HG03135 (cell line): ENCODE measurements around the gene CAB39L.
"Not testable (repeated sequence)": the region's sequence is repeated elsewhere in the genome, so short reads cannot be mapped to it uniquely, and the experiment has no call there.

Experiments
- ATAC-seq: cut with Tn5 transposase; IDR thresholded peaks from one replicate; pipeline ENCODE4 v1.9.1; 2021; ENCODE audit warnings: mild to moderate bottlenecking, moderate library complexity; ENCODE audit not compliant: unreplicated experiment

The CAB39L gene

GRCh38 chr13:49348751-49349150 is 95.1 kb downstream of the CAB39L start:
- ATAC-seq, result no peak

DNA sequence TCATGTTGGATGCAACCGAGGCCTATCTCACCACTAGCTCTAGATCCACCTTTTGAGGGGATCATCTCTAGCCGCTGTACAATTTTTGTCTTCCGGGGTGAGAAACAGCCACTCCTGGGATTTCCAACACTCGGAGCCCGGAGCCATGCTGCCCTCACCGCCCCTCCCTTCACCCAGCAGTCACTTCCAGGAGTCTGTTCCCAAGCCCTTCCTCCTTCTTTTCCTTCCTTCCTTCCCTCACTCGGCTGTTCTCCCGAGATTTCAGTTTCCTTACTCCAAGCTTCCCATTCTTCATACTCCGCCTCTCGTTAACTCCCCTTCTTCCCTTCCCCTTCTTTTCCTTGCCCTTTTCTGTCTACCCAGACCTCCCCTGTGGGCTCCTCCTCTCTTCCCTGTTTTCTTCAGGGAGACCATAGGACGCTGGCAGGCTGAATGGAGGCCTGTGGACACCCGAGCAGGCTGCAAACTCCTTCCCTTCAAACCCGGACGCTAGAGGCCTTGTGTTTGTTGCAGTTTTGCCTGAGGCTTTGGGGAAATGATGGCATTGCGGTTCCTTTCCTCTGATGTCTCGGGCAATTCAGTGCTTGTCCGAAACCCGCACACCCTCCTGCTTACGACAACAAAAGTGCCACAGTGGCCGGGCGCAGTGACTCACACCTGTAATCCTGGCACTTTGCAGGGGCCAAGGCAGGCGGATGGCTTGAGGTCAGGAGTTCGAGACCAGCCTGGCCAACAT is 96.0 kb downstream of the CAB39L start:
- ATAC-seq, result no peak

DNA sequence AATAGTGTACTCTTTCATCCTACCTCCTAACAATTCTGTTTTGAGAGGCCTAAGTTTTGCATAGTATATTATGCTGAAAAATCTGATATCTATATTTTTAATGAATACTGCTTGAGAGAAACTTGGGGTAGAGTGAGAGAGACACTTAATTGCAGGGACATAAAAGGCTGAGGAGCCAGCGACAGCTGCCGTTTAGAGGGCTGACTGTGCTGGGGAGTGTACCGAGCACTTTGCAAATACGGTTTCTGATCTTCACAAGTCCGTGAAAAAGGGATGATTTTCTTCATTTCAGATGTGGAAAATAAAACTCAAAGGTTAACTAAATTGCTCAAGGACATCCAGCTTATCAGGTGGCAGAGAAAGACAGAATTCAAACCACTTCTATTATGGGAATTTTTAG is 97.4 kb downstream of the CAB39L start:
- ATAC-seq, result no peak

- ATAC-seq, result no peak
Measured at GRCh38 chr13:49343731-49344130, 100.1 kb downstream of the CAB39L start.

GRCh38 chr13:49343255-49343654 is 100.6 kb downstream of the CAB39L start:
- no peak for ATAC-seq

DNA sequence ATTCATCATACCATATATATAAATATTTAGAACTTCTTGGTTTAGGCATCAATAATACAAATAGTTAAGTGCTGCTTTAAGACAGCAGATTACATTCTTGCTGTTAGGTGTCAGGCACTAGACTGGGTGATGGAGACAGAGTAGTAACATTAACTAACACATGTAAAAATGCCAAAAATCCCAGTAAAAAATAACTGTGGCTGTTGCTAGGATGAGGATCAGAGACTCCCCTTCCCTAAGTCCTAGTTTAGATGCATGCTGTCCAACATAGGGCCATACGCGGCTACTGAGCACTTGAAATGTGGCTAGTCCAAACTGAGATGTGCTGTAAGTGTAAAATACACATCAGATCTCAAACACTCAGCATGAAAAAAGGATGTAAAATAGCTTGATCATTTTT is 101.4 kb downstream of the CAB39L start:
- ATAC-seq, result no peak

GRCh38 chr13:49341941-49342340 is 101.9 kb downstream of the CAB39L start:
- ATAC-seq, result no peak

GRCh38 chr13:49341517-49341916 is 102.3 kb downstream of the CAB39L start:
- no peak for ATAC-seq

- no peak for ATAC-seq
Measured at GRCh38 chr13:49340161-49340560, 103.7 kb downstream of the CAB39L start.

DNA sequence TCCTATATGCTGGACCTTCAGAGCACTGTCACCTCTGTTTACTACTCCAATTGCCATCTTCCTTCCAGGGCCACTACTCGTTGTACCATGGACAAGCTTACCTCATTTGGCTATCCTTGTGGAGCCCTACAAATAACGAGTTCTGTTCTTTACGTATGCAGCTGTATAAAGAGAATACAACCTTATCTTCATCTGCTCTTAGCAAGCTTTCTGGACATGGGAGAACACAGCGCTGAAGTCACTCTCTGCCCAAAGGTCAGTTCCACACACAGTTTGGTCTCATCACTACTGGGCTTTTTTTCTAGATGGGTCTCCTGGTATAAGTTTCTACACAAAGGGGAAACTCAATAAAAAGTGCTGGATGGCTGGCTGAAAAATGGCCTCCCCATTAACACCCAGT is 107.2 kb downstream of the CAB39L start:
- ATAC-seq, result no peak

- ATAC-seq, result no peak
Measured at GRCh38 chr13:49330546-49330864, 113.4 kb downstream of the CAB39L start.

- no peak for ATAC-seq
Measured at GRCh38 chr13:49329831-49330545, 113.9 kb downstream of the CAB39L start.

GRCh38 chr13:49327145-49327544 is 116.7 kb downstream of the CAB39L start:
- ATAC-seq, result not testable (repeated sequence)

- no peak for ATAC-seq
Measured at GRCh38 chr13:49326222-49326917, 117.5 kb downstream of the CAB39L start.

DNA sequence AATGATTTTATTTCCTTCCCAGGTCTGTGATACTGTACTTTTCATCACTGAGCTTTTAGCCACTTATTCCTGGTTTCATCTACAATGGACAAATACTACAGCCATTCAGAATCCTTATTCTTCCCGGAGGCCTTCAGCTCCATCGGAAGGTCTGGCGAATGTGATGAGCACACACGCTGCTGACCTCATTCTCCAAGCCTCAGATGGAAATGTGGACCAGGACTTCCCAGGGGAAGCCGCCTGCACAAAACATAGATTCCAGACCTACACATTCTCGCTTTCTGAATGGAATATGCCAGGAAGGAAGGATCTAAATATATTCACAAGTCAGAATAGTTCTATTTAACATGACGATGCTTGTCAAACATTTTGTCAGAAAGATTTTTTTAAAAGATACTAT is 120.5 kb downstream of the CAB39L start:
- ATAC-seq, result no peak

- no peak for ATAC-seq
Measured at GRCh38 chr13:49322702-49323101, 121.2 kb downstream of the CAB39L start.

GRCh38 chr13:49320975-49321374 is 122.9 kb downstream of the CAB39L start:
- no peak for ATAC-seq

GRCh38 chr13:49319951-49320350 is 123.9 kb downstream of the CAB39L start:
- no peak for ATAC-seq

DNA sequence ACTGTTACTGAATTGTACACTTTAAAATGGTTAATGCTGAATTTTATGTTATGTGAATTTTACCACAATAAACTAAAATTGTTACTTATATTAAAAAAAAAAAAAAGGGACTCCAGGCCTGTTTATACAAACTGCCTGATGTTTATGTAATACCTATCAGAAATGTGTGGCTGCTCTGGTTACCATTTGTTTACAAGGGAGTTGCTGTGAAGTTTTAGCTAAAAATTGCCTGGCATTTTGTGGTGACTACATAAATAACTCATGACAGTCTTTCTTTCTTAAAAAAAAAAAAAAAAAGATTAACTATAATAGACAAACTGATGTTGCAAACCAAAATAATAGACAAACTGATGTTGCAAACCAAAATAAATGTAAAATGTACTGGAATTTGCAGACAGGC is 124.3 kb downstream of the CAB39L start:
- no peak for ATAC-seq

DNA sequence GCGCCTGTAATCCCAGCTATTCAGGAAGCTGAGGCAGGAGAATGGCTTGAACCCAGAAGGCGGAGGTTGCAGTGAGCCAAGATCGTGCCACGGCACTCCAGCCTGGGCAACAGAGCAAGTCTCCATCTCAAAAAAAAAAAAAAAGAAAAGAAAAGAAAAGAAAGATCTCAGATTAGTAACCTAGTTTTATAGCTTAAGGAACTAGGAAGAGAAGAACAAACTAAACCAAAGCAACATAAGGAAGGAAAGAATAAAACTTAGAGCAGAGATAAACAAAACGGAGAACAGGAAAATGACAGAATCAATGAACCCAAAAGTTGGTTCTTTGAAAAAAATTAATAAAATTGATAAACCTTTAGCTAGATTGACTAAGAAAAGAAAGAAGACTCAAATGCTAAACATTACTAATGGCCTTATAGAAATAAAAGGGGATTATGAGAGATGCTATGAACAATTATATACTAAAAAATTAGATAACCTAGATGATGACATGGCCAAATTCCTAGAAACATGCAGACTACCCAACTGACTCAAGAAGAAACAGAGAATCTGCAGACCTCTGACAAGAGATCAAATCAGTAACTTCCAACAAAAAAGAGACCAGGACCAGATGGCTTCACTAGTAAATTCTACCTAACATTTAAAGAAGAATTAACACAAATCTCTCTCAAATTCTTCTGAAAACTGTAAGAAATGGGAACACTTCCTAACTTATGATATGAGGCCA is 127.9 kb downstream of the CAB39L start:
- ATAC-seq, result no peak

- no peak for ATAC-seq
Measured at GRCh38 chr13:49315036-49315565, 128.8 kb downstream of the CAB39L start.
